GM12878 (cell line): Measurements from ENCODE around the gene PITPNC1. TPM values are rescaled to one million over a fixed set of nuclear protein-coding genes. Genes with fewer than 3 reads are reported as not detected.

Source experiments
- ATAC-seq: fragments of 200-7000 bp; cut with Tn5 transposase; 3 replicates; pipeline ENCODE4 v1.9.1; 2020; ENCODE audit warnings: mild to moderate bottlenecking, moderate library complexity
- BruUV-seq: library from RNA; stranded (reverse); fragments of 400-500 nt; replicated peaks from 2 replicates; lab custom pipeline; 2021; lab: Mats Ljungman, UMichigan
- CTCF ChIA-PET: fragments of 300-600 bp; sonication (Branson Sonifier 250); formaldehyde crosslinking; extraction: SDS; loops from one replicate; lab custom pipeline; 2021; ENCODE audit warnings: inconsistent platforms; lab: Yijun Ruan, JAX
- POLR2A ChIA-PET: fragments of 350-600 bp; formaldehyde crosslinking; extraction: SDS; loops from one replicate; lab custom pipeline; 2021; ENCODE audit warnings: inconsistent platforms; lab: Charles Lee
- RAD21 ChIA-PET: fragments of 300-600 bp; sonication (Branson Sonifier 250); formaldehyde crosslinking; loops from one replicate; lab custom pipeline; 2023; ENCODE audit warnings: antibody characterized with exemption; ENCODE audit not compliant: unreplicated experiment; lab: Charles Lee
- SMC1A ChIA-PET: fragments of 300-600 bp; sonication (Branson Sonifier 250); formaldehyde crosslinking; loops from one replicate; lab custom pipeline; 2023; ENCODE audit not compliant: unreplicated experiment, uncharacterized antibody; lab: Charles Lee
- DNase-seq: peaks from one replicate; pipeline ENCODE4 v3.0.0-alpha.2; 2011; ENCODE audit warnings: low read depth, low spot score
- FAIRE-seq: peaks from 3 replicates; lab custom pipeline; 2011; peaks lifted over from hg19 to GRCh38; lab: Jason Lieb, UNC
- H2AFZ ChIP-seq: 2 replicates; pipeline ENCODE4 v1.6.0; 2011; ENCODE audit warnings: low read depth, low read length, control low read depth; ENCODE audit not compliant: control insufficient read depth
- H3K27ac ChIP-seq: 2 replicates; pipeline ENCODE4 v1.5.1; 2011; ENCODE audit warnings: control low read depth; ENCODE audit not compliant: control insufficient read depth, insufficient read depth
- H3K27me3 ChIP-seq, 2 experiments: replicated peaks in 1 of 2; 2 replicates each; pipeline versions ENCODE4 v1.6.0 to v1.6.1; 2011; ENCODE audit warnings: low read length in 1 of 2; ENCODE audit not compliant: control insufficient read depth in 2 of 2, insufficient read depth in 2 of 2
- H3K36me3 ChIP-seq, 2 experiments: 2 replicates each; pipeline ENCODE4 v1.5.1; 2011; ENCODE audit warnings: low read length in 1 of 2; ENCODE audit not compliant: control insufficient read depth in 2 of 2, insufficient read depth in 2 of 2
- H3K4me1 ChIP-seq: 2 replicates; pipeline ENCODE4 v1.6.1; 2011; ENCODE audit warnings: mild to moderate bottlenecking, low read length, moderate library complexity, mixed read lengths; ENCODE audit not compliant: control insufficient read depth, insufficient read depth
- H3K4me2 ChIP-seq: 2 replicates; pipeline ENCODE4 v1.6.0; 2011; ENCODE audit warnings: control low read depth; ENCODE audit not compliant: control insufficient read depth, insufficient read depth
- H3K4me3 ChIP-seq: fragments of 200-600 bp; sonication (generic); 2 replicates; pipeline ENCODE4 v1.5.1; 2016
- H3K79me2 ChIP-seq: 2 replicates; pipeline ENCODE4 v1.6.0; 2011; ENCODE audit warnings: low read length; ENCODE audit not compliant: control insufficient read depth, insufficient read depth
- H3K9ac ChIP-seq: 2 replicates; pipeline ENCODE4 v1.8.0; 2011; ENCODE audit warnings: low read length, control low read depth, mixed read lengths; ENCODE audit not compliant: control insufficient read depth, insufficient read depth
- H3K9me3 ChIP-seq: replicated peaks from 3 replicates; pipeline ENCODE4 v1.5.1; 2011; ENCODE audit warnings: mild to moderate bottlenecking, low read length; ENCODE audit not compliant: control insufficient read depth, insufficient read depth
- H4K20me1 ChIP-seq: 2 replicates; pipeline ENCODE4 v1.6.0; 2011; ENCODE audit not compliant: control insufficient read depth, insufficient read depth
- ASH2L ChIP-seq: fragments of 300-600, 200-600 bp; sonication (generic); IDR thresholded peaks from 2 replicates; pipeline ENCODE4 v1.6.1; 2017; ENCODE audit warnings: low read depth, mild to moderate bottlenecking, borderline replicate concordance
- GABPA ChIP-seq: IDR thresholded peaks from 2 replicates; pipeline ENCODE4 v1.6.1; 2014; ENCODE audit warnings: antibody characterized with exemption, low read depth, mild to moderate bottlenecking, inconsistent platforms
- PBX3 ChIP-seq: IDR thresholded peaks from 2 replicates; pipeline ENCODE4 v1.6.1; 2011; ENCODE audit warnings: mild to moderate bottlenecking, low read depth, low read length, moderate library complexity; ENCODE audit not compliant: insufficient replicate concordance
- POU2F2 ChIP-seq: IDR thresholded peaks from 3 replicates; pipeline ENCODE4 v1.6.1; 2011; ENCODE audit warnings: low read depth, mild to moderate bottlenecking, low read length, borderline replicate concordance
- RAD21 ChIP-seq: IDR thresholded peaks from 2 replicates; pipeline ENCODE4 v1.6.1; 2011; ENCODE audit warnings: mild to moderate bottlenecking, low read depth, low read length, moderate library complexity; ENCODE audit not compliant: insufficient read depth
- SMAD1 ChIP-seq: fragments of 450-650 bp; IDR thresholded peaks from 2 replicates; pipeline ENCODE4 v1.6.1; 2018; ENCODE audit warnings: mild to moderate bottlenecking, low read depth; ENCODE audit not compliant: partially characterized antibody
- ZNF24 ChIP-seq: fragments of 450-650 bp; IDR thresholded peaks from 2 replicates; pipeline ENCODE4 v1.6.1; 2017; ENCODE audit warnings: antibody characterized with exemption, mild to moderate bottlenecking
- WGBS: methylation state at CpG from one replicate; pipeline ENCODE4 v1.1.6; 2016; ENCODE audit warnings: low lambda C conversion rate; ENCODE audit not compliant: insufficient replicate concordance, insufficient coverage; ENCODE audit errors: missing lambda C conversion rate; 5-methylcytosine and 5-hydroxymethylcytosine counted together
- in situ Hi-C: fragments of 300-500 bp; cut with MboI; formaldehyde crosslinking; loops from 9 replicates; pipeline ENCODE4 v1.14.3; 2018; ENCODE audit warnings: mixed read lengths
- intact Hi-C: fragments of 100-400 bp; cut with micrococcal nuclease; formaldehyde crosslinking; loops from one replicate; pipeline ENCODE4 v1.14.2; 2022; ENCODE audit not compliant: unreplicated experiment
- polyA plus RNA-seq, 11 experiments: library from polyadenylated mRNA; depleted of rRNA in 4 of 11; unstranded in 6 of 11; stranded (reverse) in 5 of 11; fragments of >200 nt; fragmentation: Nextera tagmentation in 4 of 11; fragmentation: Illumina TruSeq in 1 of 11; extraction: Ambion mirVana in 4 of 11; extraction: Trizol in 1 of 11; gene quantifications; 1 replicate in 1 of 11; 2 replicates in 10 of 11; pipeline versions ENCODE4 v1.2.1 to v1.2.3, GENCODE V29; 2011 to 2016; ENCODE audit warnings: inconsistent platforms in 2 of 11, missing spikeins in 2 of 11, low read depth in 1 of 11
- total RNA-seq, 4 experiments: library from RNA; depleted of rRNA in 3 of 4; stranded (reverse); fragments of >200 nt in 3 of 4; fragmentation: Illumina TruSeq in 1 of 4; extraction: Trizol in 1 of 4; gene quantifications; 2 replicates each; pipeline versions ENCODE4 v1.2.1 to v1.2.3, GENCODE V29; 2013 to 2021

PITPNC1 gene
- total and polyA plus RNA-seq, 10 of the 15 experiments (the other 5 are each of a cell fraction or from before 2014, with no cell fraction given), result 12.2 to 62.4 (median 47.3) TPM

DNA sequence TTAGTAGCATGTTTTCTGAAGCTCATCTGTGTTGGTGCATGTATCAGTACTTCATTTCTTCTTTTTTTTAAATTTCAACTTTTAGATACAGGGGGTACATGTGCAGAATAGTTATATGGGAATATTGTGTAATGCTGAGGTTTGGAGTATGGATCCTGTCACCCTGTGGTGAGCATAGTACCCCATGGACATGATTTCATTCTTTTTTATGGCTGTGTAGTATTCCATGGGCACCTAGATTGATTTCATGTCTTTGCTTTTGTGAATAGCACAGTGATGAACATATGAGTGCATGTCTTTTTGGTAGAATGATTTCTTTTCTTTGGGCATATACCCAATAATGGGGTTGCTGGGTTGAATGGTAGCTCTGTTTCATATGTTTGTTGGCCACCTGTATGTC is 285.6 kb downstream of the PITPNC1 start:
- in situ Hi-C loops (no loop called here), intact Hi-C loops (no loop called here)
- FAIRE-seq (no peak), DNase-seq (no peak), ATAC-seq (no peak)
- no peaks in the 10 kb centered on the region for H4K20me1 ChIP-seq
- H3K4me1 ChIP-seq, result peaks cover 7% of the 10 kb centered on the region
- TF ChIP-seq PBX3, result no peak
- TF ChIP-seq ZNF24, result peak; percentile 68; the same call in 1 of the 2 replicates
- no peaks in the 10 kb centered on the region for H3K27me3 ChIP-seq
- no peak overlapping the region for H3K4me3 ChIP-seq
- H3K9ac ChIP-seq, result no peak overlapping the region
- ChIA-PET RAD21 (no interaction called here), POLR2A (interaction anchor here (0.6 kb wide), 1 partner anchor 18 kb away, joined by 3 read pairs; no protein-coding TSS in a partner anchor), CTCF (interaction anchor here (1.0 to 4.2 kb wide), 3 partner anchors 17 to 33 kb away, joined by 3 to 10 read pairs (median 4); no protein-coding TSS in a partner anchor), SMC1A (interaction anchor here (0.8 to 2.2 kb wide), 3 partner anchors 11 to 103 kb away, joined by 3 to 7 read pairs (median 5); no protein-coding TSS in a partner anchor)
- H3K9me3 ChIP-seq, result peaks cover 18% of the 10 kb centered on the region
- H3K79me2 ChIP-seq, result no peaks in the 10 kb centered on the region
- no peak overlapping the region for H3K4me2 ChIP-seq
- H3K27ac ChIP-seq, result no peak overlapping the region
- BruUV-seq, result no TSS peak
- H2AFZ ChIP-seq, result no peak overlapping the region
- peaks cover 2 to 5% of the 10 kb centered on the region in 2 experiments; a peak in 3 of 4 replicates for H3K36me3 ChIP-seq

DNA sequence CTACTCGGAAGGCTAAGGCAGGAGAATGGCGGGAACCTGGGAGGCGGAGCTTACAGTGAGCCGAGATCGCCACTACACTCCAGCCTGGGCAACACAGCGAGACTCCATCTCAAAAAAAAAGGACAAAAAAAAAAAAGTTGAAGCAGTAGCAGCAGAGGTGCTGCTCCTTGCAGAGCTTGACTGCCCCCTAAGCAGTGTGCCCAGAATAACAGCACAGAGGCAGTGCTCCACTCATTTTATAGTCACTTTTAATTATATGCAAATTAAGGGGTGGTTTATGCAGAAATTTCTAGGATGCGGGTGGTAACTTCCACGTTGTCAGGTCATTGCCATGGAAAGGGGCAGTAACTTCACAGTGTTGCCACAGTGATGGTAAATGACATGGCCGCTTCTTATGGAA is 286.4 kb downstream of the PITPNC1 start:
- 90% methylated on average over 9 of the region's 9 CpGs for WGBS

More for the DNA sequence above, 286.4 kb downstream of the PITPNC1 start:
- Histone ChIP-seq H3K4me3 (no peak overlapping the region), H3K4me2 (no peak overlapping the region), H3K27me3 (no peaks in the 10 kb centered on the region), H3K36me3 (peaks cover 2 to 7% of the 10 kb centered on the region in 2 experiments; a peak in 3 of 4 replicates), H2AFZ (no peak overlapping the region), H3K9me3 (peaks cover 10% of the 10 kb centered on the region), H3K4me1 (peaks cover 4% of the 10 kb centered on the region), H4K20me1 (no peaks in the 10 kb centered on the region), H3K27ac (no peak overlapping the region), H3K79me2 (no peaks in the 10 kb centered on the region), H3K9ac (no peak overlapping the region)
- no peak for DNase-seq
- in situ Hi-C loops (no loop called here), intact Hi-C loops (no loop called here)
- SMC1A ChIA-PET, result interaction anchor here (0.7 to 2.2 kb wide), 3 partner anchors 8 to 15 kb away, joined by 3 to 7 read pairs (median 4); no protein-coding TSS in a partner anchor
- TF ChIP-seq RAD21 (peak; percentile 31), POU2F2 (0 out of 3 replicates have a peak, but pooled peaks have one; percentile 9), ASH2L (no peak), GABPA (no peak), SMAD1 (no peak)
- FAIRE-seq, result no peak
- POLR2A ChIA-PET, result interaction anchor here (1.0 kb wide), 1 partner anchor 16 kb away, joined by 4 read pairs; no protein-coding TSS in a partner anchor
- RAD21 ChIA-PET, result interaction anchor here (1.1 kb wide), 1 partner anchor 13 kb away, joined by 4 read pairs; no protein-coding TSS in a partner anchor
- no TSS peak for BruUV-seq
- CTCF ChIA-PET, result interaction anchor here (1.0 to 4.2 kb wide), 2 partner anchors 23 to 33 kb away, joined by 4 to 10 read pairs; no protein-coding TSS in a partner anchor
- peak; percentile 49 for ATAC-seq
